ENCODE measurements around the gene DLGAP5. TPM values are rescaled to one million over a fixed set of nuclear protein-coding genes. Genes with fewer than 3 reads are reported as not detected.
A peak's percentile ranks its signal among the peaks of the same experiment; 100 is the strongest.

DLGAP5 gene
- total and polyA plus RNA-seq, 12 donors = 0.07 to 5.1 (median 0.41) TPM; not detected in 5

DNA sequence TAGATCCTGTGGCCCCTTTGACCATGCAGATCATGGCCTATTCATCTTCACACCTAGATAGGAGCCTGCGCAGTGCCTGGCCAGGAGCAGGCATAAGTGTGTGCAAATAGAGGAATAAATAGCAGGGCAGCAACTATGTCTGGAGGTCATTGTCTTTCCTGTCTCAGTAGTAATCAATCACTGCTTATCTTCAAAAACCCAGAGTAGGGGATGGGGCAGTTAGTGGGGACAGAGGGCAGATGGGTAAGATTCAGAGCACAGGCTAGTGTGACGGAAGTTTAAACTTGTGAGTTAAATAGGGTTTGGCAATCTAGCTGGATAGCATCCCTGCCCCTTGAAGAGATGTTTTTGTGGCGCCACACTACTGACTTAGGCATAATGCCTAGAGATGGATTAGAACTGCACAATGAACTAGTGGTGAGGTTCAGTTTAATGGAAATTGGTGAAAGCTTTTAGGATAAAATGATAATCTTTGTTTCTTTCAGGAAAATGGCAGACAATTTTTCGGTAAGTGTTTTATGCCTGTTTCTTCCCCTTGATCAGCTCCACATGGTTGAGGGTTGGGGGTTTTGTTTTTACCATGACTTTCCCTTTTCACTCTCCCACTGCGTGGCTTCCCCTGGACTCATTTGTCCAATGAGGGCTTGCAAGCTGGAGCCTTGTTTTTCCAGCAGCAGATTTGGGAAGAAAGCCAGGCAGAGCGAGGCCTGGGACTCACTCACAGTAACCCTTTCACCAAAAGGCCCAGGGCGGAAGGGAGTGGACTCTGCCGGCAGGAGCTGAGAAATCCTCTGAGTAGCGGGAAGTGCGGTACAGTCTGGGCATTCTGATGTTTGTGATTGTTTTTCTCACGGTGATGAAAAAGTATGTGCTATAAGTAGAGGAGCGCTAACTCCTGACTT, 54.2 kb downstream of the DLGAP5 start:
- TF ChIP-seq, protein P1, sequence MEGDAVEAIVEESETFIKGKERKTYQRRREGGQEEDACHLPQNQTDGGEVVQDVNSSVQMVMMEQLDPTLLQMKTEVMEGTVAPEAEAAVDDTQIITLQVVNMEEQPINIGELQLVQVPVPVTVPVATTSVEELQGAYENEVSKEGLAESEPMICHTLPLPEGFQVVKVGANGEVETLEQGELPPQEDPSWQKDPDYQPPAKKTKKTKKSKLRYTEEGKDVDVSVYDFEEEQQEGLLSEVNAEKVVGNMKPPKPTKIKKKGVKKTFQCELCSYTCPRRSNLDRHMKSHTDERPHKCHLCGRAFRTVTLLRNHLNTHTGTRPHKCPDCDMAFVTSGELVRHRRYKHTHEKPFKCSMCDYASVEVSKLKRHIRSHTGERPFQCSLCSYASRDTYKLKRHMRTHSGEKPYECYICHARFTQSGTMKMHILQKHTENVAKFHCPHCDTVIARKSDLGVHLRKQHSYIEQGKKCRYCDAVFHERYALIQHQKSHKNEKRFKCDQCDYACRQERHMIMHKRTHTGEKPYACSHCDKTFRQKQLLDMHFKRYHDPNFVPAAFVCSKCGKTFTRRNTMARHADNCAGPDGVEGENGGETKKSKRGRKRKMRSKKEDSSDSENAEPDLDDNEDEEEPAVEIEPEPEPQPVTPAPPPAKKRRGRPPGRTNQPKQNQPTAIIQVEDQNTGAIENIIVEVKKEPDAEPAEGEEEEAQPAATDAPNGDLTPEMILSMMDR (IDR thresholded peaks at IDR 0.05) = peak in 3 of 9 donors; percentile 31 to 42 (median 31)
- Histone ChIP-seq H3K9me3 (no peaks in the 10 kb centered on the region), H3K27ac (peak overlapping the region; percentile 2 to 98 (median 77)), H3K4me3 (peak overlapping the region in 7 of 10 donors; percentile 14 to 36 (median 32)), H3K36me3 (peaks cover 0 to 81% (median 39%) of the 10 kb centered on the region in 9 donors), H3K27me3 (no peaks in the 10 kb centered on the region), H3K4me1 (peaks cover 11 to 82% (median 64%) of the 10 kb centered on the region in 9 donors)
- WGBS, 2 donors = 18 to 25% methylated on average over 12 of the region's 12 CpGs
- peak; percentile 88 to 96 (median 93) for ATAC-seq
- DNase-seq = peak; percentile 77 to 95
- intact Hi-C loops (cut with DNase I) = loop anchor here in 2 of 10 donors (5.0 kb wide), 1 partner anchor 35 kb away; no protein-coding TSS in a partner anchor

DNA sequence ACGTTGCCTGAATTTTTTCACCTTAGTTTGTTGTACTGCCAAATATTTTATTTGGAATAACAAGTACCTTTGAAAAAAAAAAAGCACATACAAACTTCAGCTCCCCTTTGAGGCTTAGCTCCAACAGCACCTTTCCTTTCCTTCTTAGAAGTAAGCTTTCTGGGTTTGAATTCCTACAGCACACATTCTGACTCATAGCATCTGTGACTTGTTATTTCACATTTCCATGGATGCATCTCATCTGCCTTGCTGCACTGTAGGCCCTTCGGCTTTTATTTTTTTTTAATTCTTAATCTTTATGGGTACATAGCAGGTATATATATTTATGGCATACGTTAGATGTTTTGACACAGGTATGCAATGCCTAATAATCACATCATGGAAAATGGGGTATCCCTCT, 55.1 kb downstream of the DLGAP5 start:
- 69 to 73% methylated on average over 3 of the region's 3 CpGs for whole genome bisulfite sequencing, 2 donors
- H3K4me3 ChIP-seq = no peak overlapping the region
- intact Hi-C loops (cut with DNase I) = loop anchor here in 2 of 10 donors (5.0 kb wide), 1 partner anchor 34 kb away; no protein-coding TSS in a partner anchor
- H3K27ac ChIP-seq = peak overlapping the region in 8 of 10 donors; percentile 52 to 98 (median 80)
- no peaks in the 10 kb centered on the region for H3K27me3 ChIP-seq
- no peak for DNase-seq
- TF ChIP-seq, protein P1 (IDR thresholded peaks at IDR 0.05) = no peak
- H3K4me1 ChIP-seq = peaks cover 11 to 91% (median 73%) of the 10 kb centered on the region in 9 donors
- ATAC-seq = no peak
- H3K36me3 ChIP-seq = peaks cover 0 to 72% (median 33%) of the 10 kb centered on the region in 9 donors
- no peaks in the 10 kb centered on the region for H3K9me3 ChIP-seq

DNA sequence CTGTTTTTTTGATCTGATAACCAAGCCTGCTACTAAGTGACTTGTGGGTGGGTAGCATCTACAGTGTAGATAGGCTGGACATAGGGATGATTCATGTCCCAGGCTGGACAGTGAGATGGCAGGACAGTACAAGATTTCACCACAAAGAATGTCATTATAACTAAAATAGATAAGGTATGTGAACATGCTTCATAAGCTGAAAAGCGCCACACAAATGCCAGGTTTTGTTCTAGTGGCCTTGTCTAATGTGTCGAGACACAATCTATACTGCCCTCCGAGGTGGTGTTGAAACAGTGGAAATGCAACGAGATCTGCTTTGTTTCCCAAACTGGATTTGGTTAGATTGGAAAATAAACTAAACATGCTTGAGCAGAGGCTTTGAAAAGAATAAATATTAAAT, 58.0 kb downstream of the DLGAP5 start:
- peaks cover 0 to 44% (median 5%) of the 10 kb centered on the region in 9 donors for H3K36me3 ChIP-seq
- H3K4me3 ChIP-seq = no peak overlapping the region
- 19 to 44% methylated on average over 4 of the region's 4 CpGs for WGBS, 2 donors
- ATAC-seq (no peak), DNase-seq (no peak)
- TF ChIP-seq, protein P1 (IDR thresholded peaks at IDR 0.05) = peak in 8 of 9 donors; percentile 20 to 55 (median 36)
- peak overlapping the region in 5 of 10 donors; percentile 3 to 99 (median 96) for H3K27ac ChIP-seq
- H3K27me3 ChIP-seq = no peaks in the 10 kb centered on the region
- H3K9me3 ChIP-seq = no peaks in the 10 kb centered on the region
- peaks cover 11 to 87% (median 79%) of the 10 kb centered on the region in 9 donors for H3K4me1 ChIP-seq
- intact Hi-C loops (cut with DNase I) = loop anchor here in 5 of 10 donors (2.0 to 5.0 kb wide), 4 partner anchors 31 to 81 kb away; partner anchors contain the start of gene MAPK1IP1L (in 1 of the 5)
